Activated B cell treated with CpG ODN at 0.5 μM for 24 hours (primary cell): Measurements from ENCODE around the gene NRARP. TPM values are rescaled to one million over a fixed set of nuclear protein-coding genes. Genes with fewer than 3 reads are reported as not detected.

ENCODE experiments used
- ATAC-seq: fragments of 200-7000 bp; cut with Tn5 transposase; one replicate; pipeline ENCODE4 v1.10.0; 2021; ENCODE audit warnings: low read depth, mild to moderate bottlenecking, moderate library complexity
- CTCF ChIA-PET: fragments of 350-600 bp; sonication (Branson Sonifier 250); formaldehyde crosslinking; loops from one replicate; lab custom pipeline; 2021; ENCODE audit warnings: antibody characterized with exemption; lab: Charles Lee
- POLR2A ChIA-PET: fragments of 350-600 bp; sonication (Branson Sonifier 250); formaldehyde crosslinking; loops from one replicate; lab custom pipeline; 2021; ENCODE audit warnings: antibody characterized with exemption; lab: Charles Lee
- DNase-seq: peaks from one replicate; pipeline ENCODE4 v3.0.0; 2022
- H3K27ac Mint-ChIP-seq: one replicate; pipeline ENCODE4 v1.8.0; 2020; ENCODE audit warnings: mixed read lengths
- H3K27me3 Mint-ChIP-seq: one replicate; pipeline ENCODE4 v1.8.0; 2021; ENCODE audit warnings: mixed read lengths
- H3K36me3 Mint-ChIP-seq: one replicate; pipeline ENCODE4 v1.8.0; 2021; ENCODE audit warnings: low read depth, mixed read lengths
- H3K4me1 Mint-ChIP-seq: one replicate; pipeline ENCODE4 v1.8.0; 2021; ENCODE audit warnings: mixed read lengths
- H3K4me3 Mint-ChIP-seq: one replicate; pipeline ENCODE4 v1.8.0; 2020; ENCODE audit warnings: mild to moderate bottlenecking, mixed read lengths
- H3K9me3 Mint-ChIP-seq: one replicate; pipeline ENCODE4 v1.8.0; 2020; ENCODE audit warnings: mixed read lengths
- CTCF ChIP-seq: fragments of 200-600 bp; IDR thresholded peaks from one replicate; pipeline ENCODE4 v1.8.0; 2022; ENCODE audit warnings: antibody characterized with exemption, mild to moderate bottlenecking
- intact Hi-C: fragments of 100-400 bp; cut with micrococcal nuclease; formaldehyde crosslinking; loops from one replicate; pipeline ENCODE4 v1.15.1; 2024
- total RNA-seq: library from RNA; stranded (reverse); gene quantifications from 2 replicates; pipeline ENCODE4 v1.2.3, GENCODE V29; 2022

Gene NRARP
- total RNA-seq, 1 donor from 2014 or later = 3.0 TPM

- no peaks in the 10 kb centered on the region for H3K9me3 Mint-ChIP-seq
- no peaks in the 10 kb centered on the region for H3K27me3 Mint-ChIP-seq
- H3K4me3 Mint-ChIP-seq = peak overlapping the region; percentile 33
- peaks cover 48% of the 10 kb centered on the region for H3K36me3 Mint-ChIP-seq
- H3K27ac Mint-ChIP-seq = peak overlapping the region; percentile 44
- intact Hi-C loops = loop anchor here (1.0 to 2.0 kb wide), 2 partner anchors 13 to 27 kb away; partner anchors contain the start of genes NELFB and TUBB4B
- DNase-seq = no peak
- POLR2A ChIA-PET = interaction anchor here (0.6 to 3.2 kb wide), 9 partner anchors 9 to 283 kb away, joined by 3 to 20 read pairs (median 6); partner anchors contain the start of genes TOR4A and TUBB4B
- peak; percentile 93 for ATAC-seq
- peaks cover 35% of the 10 kb centered on the region for H3K4me1 Mint-ChIP-seq
- CTCF ChIA-PET = no interaction called here
- TF ChIP-seq CTCF = no peak
Observed at GRCh38 chr9:137267933-137268355, 34.1 kb downstream of the NRARP start.

- DNase-seq (no peak), ATAC-seq (no peak)
- peaks cover 36% of the 10 kb centered on the region for H3K4me1 Mint-ChIP-seq
- ChIA-PET CTCF (interaction anchor here (0.6 kb wide), 2 partner anchors 30 to 147 kb away, joined by 3 to 4 read pairs; no protein-coding TSS in a partner anchor), POLR2A (interaction anchor here (0.6 to 3.2 kb wide), 10 partner anchors 10 to 284 kb away, joined by 3 to 20 read pairs (median 6); partner anchors contain the start of genes TOR4A and TUBB4B)
- H3K4me3 Mint-ChIP-seq = no peak overlapping the region
- no peak overlapping the region for H3K27ac Mint-ChIP-seq
- H3K9me3 Mint-ChIP-seq = no peaks in the 10 kb centered on the region
- no peaks in the 10 kb centered on the region for H3K27me3 Mint-ChIP-seq
- intact Hi-C loops = no loop called here
- TF ChIP-seq CTCF = no peak
- H3K36me3 Mint-ChIP-seq = peaks cover 52% of the 10 kb centered on the region
Observed at GRCh38 chr9:137266585-137267453, 35.3 kb downstream of the NRARP start.

- no peak overlapping the region for H3K4me3 Mint-ChIP-seq
- POLR2A ChIA-PET = interaction anchor here (2.0 to 2.6 kb wide), 2 partner anchors 12 to 25 kb away, joined by 4 to 13 read pairs; partner anchors contain the start of gene TUBB4B
- no peak for TF ChIP-seq CTCF
- no peak overlapping the region for H3K27ac Mint-ChIP-seq
- H3K9me3 Mint-ChIP-seq = no peaks in the 10 kb centered on the region
- ATAC-seq = no peak
- peaks cover 36% of the 10 kb centered on the region for H3K4me1 Mint-ChIP-seq
- intact Hi-C loops = no loop called here
- CTCF ChIA-PET = interaction anchor here (0.6 kb wide), 1 partner anchor 30 kb away, joined by 3 read pairs; no protein-coding TSS in a partner anchor
- H3K27me3 Mint-ChIP-seq = no peaks in the 10 kb centered on the region
- DNase-seq = no peak
- peaks cover 53% of the 10 kb centered on the region for H3K36me3 Mint-ChIP-seq
Observed at GRCh38 chr9:137266162-137266527, 35.9 kb downstream of the NRARP start.

- ChIA-PET POLR2A (interaction anchor here (0.6 to 2.6 kb wide), 3 partner anchors 11 to 25 kb away, joined by 4 to 13 read pairs (median 6); partner anchors contain the start of gene TUBB4B), CTCF (no interaction called here)
- ATAC-seq (no peak), DNase-seq (no peak)
- no peak overlapping the region for H3K4me3 Mint-ChIP-seq
- H3K27ac Mint-ChIP-seq = no peak overlapping the region
- no peaks in the 10 kb centered on the region for H3K9me3 Mint-ChIP-seq
- TF ChIP-seq CTCF = no peak
- H3K36me3 Mint-ChIP-seq = peaks cover 53% of the 10 kb centered on the region
- H3K4me1 Mint-ChIP-seq = peaks cover 32% of the 10 kb centered on the region
- no peaks in the 10 kb centered on the region for H3K27me3 Mint-ChIP-seq
- intact Hi-C loops = no loop called here
Observed at GRCh38 chr9:137265496-137266161, 36.4 kb downstream of the NRARP start.
